ENCODE results near the gene SERHL2.
"Not testable (repeated sequence)": the region's sequence is repeated elsewhere in the genome, so short reads cannot be mapped to it uniquely, and the experiment has no call there.

DNA sequence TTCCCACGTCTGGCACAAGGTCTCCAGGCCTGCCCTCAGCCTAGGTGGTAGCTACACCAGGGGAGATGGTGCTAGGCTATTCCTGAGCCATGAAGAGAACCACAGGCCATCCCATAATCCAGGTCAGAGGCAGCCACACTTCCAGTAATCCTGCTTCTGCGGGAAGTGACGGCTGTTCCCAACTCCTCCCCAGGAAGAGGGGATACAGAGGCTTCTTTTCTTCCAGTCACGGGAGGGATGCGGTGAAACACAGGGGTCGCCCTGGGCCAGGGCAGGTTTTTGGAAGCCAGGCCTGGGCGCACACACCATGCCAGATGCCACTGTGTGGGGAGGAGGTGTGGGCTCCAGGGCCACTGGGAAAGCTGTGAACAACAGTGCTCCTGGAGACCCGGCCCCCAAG lies 38.5 kb upstream of the SERHL2 start:
- TF ChIP-seq, protein P1, sequence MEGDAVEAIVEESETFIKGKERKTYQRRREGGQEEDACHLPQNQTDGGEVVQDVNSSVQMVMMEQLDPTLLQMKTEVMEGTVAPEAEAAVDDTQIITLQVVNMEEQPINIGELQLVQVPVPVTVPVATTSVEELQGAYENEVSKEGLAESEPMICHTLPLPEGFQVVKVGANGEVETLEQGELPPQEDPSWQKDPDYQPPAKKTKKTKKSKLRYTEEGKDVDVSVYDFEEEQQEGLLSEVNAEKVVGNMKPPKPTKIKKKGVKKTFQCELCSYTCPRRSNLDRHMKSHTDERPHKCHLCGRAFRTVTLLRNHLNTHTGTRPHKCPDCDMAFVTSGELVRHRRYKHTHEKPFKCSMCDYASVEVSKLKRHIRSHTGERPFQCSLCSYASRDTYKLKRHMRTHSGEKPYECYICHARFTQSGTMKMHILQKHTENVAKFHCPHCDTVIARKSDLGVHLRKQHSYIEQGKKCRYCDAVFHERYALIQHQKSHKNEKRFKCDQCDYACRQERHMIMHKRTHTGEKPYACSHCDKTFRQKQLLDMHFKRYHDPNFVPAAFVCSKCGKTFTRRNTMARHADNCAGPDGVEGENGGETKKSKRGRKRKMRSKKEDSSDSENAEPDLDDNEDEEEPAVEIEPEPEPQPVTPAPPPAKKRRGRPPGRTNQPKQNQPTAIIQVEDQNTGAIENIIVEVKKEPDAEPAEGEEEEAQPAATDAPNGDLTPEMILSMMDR (IDR thresholded peaks at IDR 0.05; ENCODE audit: insufficient read depth, low read length) = not testable (repeated sequence)
- TF ChIP-seq POLR2AphosphoS5 (IDR thresholded peaks at IDR 0.05; ENCODE audit: low read depth); SPI1 (IDR thresholded peaks at IDR 0.05; ENCODE audit: borderline replicate concordance, low read depth): not testable (repeated sequence)
- TF ChIP-seq, protein P2, sequence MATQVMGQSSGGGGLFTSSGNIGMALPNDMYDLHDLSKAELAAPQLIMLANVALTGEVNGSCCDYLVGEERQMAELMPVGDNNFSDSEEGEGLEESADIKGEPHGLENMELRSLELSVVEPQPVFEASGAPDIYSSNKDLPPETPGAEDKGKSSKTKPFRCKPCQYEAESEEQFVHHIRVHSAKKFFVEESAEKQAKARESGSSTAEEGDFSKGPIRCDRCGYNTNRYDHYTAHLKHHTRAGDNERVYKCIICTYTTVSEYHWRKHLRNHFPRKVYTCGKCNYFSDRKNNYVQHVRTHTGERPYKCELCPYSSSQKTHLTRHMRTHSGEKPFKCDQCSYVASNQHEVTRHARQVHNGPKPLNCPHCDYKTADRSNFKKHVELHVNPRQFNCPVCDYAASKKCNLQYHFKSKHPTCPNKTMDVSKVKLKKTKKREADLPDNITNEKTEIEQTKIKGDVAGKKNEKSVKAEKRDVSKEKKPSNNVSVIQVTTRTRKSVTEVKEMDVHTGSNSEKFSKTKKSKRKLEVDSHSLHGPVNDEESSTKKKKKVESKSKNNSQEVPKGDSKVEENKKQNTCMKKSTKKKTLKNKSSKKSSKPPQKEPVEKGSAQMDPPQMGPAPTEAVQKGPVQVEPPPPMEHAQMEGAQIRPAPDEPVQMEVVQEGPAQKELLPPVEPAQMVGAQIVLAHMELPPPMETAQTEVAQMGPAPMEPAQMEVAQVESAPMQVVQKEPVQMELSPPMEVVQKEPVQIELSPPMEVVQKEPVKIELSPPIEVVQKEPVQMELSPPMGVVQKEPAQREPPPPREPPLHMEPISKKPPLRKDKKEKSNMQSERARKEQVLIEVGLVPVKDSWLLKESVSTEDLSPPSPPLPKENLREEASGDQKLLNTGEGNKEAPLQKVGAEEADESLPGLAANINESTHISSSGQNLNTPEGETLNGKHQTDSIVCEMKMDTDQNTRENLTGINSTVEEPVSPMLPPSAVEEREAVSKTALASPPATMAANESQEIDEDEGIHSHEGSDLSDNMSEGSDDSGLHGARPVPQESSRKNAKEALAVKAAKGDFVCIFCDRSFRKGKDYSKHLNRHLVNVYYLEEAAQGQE (IDR thresholded peaks at IDR 0.05; ENCODE audit: insufficient replicate concordance, low read depth) = not testable (repeated sequence)
